HG02973 (cell line): ENCODE results near the gene COA8.

Experiments used
- ATAC-seq: cut with Tn5 transposase; IDR thresholded peaks from one replicate; pipeline ENCODE4 v1.9.1; 2021; ENCODE audit warnings: moderate library complexity; ENCODE audit not compliant: unreplicated experiment

COA8 gene

DNA sequence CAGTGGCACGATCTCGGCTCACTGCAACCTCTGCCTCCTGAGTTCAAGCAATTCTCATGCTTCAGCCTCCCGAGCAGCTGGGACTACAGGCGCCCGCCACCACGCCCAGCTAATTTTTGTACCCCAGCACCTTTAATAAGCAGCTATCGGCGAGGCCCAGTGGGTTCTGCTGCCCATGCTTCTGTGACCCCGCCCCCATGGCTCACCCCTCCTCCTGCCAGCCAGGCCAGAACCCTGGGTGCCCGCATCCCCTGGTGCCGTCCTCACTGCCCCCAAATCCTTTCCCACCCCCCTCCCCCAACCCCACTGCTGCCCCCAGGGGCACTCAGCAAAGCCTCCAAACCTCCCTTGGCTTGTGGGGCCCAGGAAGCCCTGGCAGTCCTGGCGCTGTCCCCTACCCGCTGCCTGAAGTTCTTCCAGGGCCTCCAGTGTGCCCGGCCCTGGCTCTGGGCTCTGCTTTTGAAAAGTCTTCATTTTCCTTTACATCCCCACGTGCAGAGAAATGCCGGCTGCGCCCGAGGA lies 14.8 kb upstream of the COA8 start:
- no peak for ATAC-seq

DNA sequence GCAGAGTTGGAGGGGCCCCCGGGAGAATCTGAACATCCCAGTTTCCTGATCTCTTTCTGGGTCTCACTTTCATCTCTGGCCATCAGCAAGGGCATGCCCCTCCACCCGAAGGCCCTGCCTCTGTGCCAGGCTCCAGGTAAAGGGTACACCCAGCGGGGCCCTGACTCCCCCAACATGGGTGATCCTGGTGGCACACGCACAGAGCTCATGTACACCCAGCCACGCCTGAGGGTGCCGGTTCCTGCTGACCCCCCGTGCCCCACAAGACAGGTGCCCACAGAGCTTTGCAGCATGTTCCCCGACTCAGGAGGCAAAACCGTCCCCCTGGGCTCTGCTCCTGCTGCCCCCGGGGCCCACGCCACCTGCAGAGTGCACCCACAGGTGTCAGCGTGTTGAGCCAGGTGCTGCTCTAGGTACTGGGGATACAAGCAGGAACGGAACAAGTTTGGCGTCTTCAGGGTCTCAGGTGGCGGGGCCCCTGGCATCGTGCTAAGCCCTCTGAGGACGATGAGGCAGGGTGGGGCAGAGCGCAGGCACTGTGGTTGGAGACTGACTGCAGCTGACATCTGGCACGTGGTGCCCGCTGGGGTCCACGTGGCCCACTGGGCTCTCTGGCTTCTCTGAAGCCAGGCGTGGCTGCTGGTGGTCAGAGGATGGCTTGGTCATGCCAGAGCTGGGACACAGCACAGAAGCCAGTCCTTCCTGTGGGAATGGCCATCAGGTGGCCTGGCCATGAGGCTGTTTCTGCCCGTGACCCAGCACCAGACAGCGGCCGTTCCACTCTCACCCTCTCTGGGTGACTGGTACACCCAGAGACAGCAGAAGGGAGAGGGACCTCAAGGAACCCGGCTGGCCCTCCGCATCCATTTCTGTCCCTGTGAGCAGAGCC lies 14.1 kb upstream of the COA8 start:
- no peak for ATAC-seq

DNA sequence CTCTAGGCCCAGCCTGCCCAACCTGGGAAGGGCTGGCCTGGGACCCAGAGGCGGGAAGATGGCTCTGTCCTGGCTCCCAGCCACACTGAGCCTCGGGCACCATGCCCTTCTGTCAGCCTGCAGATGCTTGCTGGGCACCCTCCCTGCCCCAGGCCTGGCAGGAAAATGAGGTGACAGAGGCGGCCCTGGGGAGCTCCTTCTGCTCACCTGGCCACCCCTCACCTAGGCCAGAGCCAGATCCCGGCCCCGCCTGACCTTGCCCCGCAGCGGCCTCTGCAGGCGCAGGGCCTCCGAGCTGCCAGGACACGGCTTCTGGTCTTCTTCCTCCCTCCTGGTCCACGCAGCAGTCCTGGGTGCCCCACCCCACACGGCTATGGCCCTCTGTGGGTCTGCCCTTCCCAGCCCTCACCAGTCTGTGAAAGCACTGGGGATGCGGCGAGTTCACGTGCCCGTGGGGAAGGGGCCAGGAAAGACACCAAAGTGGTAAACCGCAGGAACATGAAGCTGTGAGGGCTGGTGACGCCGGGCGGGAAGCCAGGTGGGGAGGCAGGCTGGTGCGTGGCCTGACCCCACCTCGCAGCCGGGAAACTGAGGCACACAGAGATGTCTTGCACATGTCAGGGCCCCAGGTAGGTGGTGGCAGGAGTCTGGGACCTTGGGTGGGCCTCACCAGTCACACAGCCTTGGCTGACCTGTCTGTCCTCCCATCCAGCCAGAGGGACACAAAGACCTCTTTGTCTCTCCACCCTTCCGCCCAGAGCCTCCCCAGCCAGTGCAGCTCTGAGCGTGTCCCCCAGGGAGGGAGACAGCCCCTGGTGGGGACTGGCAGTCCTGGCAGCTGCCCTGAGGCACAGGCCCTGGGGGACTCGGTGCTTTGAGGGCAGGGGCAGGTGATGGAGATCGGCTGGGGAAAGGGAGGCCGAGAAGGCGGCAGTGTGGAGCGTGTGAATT lies 13.1 kb upstream of the COA8 start:
- ATAC-seq = no peak

DNA sequence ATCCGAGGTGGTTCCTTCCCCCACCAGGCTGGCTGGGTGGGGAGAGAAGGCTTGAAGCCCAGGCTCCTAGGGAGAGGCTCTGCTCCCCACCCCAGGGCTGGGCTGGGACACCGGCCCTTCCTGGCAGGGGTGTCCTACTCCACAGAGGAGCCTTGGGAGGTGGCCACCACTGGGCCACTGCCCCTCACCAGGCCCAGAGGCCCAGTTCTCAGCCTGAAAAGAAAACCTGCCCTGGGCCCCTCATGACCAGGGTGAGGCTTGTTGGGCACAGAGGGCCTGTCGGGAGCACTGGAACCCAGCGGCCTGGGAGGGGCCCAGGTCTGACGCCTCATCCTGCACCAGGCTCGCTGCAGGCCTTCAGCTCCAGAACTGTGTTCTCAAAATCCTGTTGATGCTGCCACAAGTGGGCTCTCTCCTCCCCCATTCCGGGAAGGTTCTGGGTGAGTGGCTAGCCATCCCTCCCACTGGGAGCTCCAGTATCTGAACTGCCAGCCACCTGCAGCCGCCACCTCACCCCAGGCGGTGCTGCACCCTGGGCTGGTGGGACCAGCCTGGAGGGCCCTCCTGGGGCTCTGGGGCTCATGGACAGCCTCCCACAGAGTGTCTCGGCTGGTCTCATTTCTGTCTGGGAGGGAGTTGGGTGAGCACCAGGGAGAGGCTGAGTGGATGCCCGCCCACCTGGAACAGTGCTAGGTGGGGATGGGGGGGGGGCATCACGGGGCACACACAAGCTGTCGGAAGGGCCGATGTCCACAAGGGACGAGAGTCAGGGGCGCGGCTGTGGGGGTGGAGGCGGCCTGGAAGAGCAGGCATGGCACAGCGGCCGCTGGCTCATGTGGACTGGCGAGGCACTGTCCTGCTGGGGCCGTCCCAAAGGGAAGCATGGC lies 12.1 kb upstream of the COA8 start:
- ATAC-seq = no peak

DNA sequence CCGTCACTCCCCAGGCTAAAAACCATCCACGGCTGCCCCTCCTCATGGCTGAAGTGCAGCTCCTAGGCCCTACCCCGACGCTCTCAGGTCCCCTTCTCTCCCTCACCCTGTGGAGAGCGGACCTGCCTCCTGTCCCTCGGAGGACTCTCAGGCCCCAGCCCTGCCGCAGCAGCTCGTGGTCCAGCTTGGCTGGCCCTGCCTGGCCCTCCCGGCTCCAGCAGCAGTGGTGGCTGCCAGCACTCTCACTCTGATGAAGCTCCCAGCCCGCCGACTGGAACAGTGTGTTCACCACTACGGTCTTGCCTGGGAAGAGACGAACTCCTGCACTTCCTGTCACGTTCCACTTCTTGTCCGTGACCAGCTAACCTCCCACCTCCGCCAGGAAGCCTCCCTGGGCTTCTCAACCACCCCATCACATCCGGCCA lies 11.4 kb upstream of the COA8 start:
- ATAC-seq = no peak

DNA sequence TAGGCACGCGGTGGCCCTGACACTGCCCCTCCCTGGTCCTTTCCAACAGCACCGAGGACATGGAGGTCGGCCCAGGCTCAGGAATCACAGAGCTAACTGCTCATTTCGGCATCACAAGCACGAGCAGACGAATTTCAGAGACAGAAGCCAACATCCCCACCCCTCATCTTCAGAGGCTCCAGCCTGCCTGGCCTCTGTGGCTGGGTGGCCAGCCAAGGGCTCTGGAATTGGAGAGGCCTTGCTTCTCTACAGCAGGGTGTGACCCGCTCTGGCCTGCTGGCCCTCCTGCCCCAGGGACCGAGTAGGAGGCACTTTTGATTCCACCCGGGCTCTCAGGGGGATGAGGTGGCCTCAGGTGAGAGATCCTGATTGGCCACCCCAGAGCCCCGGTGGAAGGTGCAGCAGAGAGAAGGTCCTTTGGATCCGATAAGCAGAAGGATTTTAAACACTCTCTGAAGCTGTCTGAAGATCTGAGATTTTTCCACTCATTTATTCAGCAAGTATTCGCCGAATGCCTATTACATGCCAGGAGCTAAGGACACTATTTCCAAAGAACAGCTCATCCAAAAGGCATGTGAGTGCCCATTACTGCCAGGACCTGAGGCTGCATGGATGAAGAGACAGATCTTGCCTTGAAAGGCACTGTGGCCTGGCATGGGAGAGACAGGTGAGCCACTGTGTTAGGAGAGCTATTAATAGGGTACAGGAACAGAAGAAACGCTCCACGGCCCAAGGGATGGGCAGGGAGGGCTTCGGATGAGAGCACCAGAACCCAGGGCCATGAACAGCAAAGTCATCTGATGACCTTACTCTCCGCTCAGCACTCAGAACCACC lies 10.5 kb upstream of the COA8 start:
- no peak for ATAC-seq

DNA sequence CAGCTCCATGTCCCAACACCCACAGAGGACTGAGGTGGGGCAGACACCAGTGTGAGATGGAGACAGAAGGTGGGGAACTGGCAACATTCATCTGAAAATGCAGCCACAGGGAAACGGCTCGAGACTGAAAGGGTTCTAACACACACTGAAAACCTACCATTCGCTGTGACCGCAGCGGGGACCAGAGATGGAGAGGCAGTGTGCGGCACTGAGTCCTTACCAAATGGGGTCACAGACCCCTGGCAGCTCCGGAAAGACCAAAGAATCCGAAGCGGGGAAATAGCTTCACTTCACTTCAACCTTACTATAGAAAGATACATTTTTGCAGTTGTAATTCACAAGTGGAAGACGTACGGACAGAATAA lies 9.9 kb upstream of the COA8 start:
- no peak for ATAC-seq

DNA sequence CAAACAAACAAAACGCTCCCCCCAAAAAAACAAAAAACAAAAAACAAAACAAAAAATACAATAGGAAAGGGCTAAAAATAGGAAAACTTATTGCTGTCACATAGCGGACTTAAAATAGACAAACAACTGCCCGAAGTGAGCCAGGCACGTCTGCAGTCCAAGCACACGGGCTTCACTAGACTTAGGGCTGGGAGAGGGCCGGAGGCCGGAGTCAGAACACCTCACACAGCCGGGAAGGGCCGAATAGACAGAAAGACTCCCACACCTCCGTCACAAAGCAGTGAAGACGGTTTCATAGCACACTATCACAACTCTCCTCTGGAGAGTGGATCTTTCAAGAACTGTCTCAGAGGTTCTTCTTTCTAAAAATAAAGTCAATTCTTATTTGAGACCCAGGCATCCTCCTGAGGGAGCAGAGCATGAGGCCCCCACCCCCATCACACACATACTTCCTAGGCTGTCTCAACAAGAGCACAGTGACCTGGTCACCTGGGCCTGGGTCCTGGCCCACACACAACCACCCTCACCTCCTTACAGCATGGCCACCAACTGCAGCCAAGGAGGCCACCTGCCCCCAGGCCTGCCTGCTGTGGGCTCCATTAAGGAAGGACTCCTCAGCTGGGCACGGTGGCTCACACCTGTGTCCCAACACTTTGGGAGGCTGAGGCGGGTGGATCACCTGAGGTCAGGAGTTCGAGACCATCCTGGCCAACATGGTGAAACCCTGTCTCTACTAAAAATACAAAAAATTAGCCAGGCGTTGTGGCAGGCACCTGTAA lies 7.0 kb upstream of the COA8 start:
- ATAC-seq = no peak

DNA sequence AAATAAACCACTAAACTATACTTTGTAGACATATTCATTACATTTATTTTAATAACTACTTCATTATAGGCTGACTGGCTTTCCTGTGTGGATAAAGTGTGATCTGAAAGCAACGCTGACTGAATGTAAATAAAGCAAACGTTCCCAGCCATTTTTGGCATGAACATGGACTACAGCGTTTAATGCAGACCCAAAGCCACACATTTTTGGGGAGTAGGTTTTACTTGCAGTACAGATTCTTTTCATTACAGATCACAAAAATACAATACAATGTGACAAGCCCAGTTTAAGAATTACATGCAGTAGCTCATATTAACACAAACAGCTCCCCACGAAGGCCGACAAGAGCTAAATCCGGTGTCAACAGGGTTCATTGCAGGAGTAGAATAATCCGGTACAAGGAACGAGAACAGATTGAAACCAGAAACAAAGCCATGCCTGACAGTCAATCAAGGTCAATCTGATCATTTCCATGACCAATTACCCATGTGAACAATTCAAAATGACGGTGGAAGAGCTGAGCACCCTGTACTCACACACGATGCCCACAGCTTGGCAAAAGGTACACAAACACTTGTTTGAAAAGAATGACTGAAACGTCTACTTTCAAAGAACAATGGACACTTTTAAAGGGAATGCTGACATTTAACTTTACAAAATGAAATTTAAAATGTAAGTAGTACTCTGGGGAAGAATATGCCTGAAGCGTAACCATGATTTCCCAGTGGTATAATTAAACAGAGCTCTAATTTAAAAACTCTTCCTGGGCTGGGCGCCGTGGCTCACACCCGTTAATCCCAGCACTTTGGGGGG lies 5.6 kb upstream of the COA8 start:
- no peak for ATAC-seq

DNA sequence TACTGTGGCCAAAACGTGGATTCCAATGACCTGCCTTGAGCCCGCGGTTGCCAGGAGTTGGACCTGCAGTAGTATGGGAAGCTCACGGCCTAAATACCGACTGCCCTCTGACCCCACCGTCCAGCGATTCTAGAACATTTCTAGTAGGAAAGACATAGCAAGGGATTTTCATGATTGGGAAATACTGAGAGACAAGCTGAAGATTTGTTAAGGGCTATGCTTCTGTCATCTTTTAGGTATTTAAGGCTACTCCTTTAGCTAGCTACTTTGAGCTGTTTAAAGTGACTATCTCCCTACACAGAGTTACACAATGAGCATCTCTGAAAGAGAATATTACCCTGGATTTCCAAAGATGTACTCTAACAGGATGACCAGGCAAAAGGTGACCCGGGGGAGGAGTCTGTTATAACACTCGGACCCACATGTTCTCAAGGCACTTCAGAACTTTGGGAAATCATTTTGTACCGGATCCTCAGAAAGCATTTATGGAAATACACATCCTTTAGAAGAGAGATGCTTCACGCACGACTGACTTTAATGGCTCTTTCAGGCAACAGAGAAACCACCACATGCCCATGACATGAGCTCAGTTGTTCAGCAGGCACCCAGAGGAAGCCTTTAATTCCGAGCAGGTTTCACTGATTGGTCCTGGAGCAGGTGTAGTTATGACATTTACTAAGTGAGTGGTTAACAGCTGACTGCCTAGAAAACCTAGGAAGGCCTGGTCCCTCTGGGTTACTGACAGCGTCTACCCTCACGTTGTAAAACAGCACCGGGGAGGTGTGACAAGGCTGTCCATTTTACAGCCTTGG lies 4.5 kb upstream of the COA8 start:
- ATAC-seq = no peak

DNA sequence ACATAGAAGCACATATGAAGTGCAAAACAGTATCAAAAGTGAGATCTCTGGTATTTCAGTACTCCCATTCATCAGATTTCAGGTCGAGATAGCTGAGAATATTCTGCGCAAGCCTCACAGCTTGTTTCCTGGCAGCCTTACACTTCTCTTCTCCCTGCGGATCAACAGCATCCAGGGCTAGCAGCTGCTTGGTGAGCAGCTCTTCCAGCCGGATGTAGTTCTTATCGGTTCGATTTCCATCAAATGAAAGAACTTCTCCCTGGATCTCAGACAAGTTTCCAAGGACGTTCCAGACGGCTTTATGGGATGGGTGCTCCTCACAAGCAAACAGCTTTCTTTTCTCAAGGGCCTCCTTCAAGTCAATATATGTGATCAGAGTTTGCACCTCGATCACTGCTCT lies 3.0 kb upstream of the COA8 start:
- no peak for ATAC-seq

DNA sequence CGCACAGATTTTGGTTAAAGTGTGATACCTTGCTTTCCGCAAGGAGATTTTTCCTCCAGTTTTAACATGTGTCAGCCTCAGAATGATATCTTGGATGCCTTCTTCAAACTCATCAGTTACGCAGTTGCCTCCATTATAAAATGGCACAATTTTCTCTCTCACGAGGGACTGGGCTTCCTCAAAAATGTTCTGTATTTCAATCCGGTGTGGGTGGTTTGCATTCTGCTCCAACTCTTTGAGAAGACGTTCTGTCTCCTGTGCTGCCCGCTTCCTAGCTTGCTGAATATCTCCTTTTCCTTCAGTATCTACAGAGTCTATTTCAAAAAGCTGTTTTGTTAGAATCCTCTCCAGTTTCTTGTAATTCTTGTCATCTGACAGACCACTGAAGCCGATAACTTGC lies 2.1 kb upstream of the COA8 start:
- ATAC-seq = no peak

DNA sequence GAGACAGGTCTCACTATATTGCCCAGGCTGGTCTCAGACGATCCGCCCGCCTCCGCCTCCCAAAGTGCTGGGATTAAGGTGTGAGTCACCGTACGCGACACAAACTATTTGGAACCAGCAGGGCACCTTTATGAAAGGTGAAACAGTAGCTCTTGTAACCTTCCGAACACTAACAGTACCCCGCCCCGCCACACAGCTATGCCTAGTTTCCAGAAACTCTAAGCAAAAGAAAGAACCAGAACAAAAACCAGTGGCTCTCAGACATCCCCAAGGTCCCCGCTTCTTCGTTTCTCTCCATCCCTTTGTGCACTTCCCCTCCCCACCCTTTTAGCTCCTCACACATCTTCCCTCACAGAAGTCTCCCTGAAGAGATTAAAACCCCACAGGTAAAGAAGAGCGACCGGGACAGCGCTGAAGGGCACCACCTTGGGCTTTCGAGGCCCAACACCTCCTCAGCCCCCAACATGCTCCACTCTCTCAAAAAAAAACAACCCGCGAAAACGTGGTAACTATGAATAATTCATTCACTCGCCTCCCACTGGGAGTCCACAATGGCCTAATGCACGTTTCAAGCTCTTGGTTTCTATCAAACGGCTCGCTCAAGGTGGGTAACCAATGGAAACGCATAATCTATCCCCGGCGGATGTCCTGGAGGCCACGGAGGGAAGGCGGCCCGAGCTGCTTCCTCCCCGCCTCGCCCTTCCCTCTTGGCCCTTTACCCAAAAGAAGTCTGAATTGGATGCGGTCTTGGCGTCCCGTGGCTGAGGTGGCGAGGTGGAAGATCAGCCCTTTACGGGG lies 1.2 kb upstream of the COA8 start:
- peak; percentile 23 for ATAC-seq

DNA sequence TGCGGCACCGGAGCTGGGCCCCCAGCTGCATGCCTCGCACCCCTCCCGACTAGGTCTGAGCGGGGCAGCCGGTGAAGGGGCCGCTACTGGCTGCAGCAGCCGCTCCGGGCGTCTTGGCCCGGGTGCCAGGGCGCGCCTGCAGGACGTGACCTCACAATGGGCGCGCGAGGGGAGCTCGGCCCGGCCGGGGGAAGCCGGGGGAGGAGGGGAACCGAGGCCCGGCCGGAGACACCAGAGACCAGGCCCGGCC lies 656 bp upstream of the COA8 start:
- peak; percentile 20 for ATAC-seq

DNA sequence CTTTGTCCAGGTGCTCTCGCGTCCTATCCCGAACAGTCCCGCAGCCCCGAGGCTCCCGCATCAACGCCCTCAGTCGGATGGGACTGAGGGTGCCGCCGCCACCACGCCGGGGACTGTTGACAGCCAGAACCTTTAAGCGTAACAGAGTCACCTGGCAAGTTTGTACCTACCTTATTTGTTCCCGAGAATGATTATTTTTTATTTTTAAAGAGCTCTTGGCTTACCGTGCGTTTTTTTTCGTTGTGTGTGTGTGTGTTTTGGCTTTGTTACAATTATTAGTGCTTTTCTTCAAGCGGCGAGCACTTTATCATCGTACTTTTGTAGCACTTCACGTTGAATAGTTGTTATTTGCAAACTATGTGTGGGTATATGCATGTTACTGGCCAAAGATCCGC lies 463 bp downstream of the COA8 start:
- ATAC-seq = no peak

DNA sequence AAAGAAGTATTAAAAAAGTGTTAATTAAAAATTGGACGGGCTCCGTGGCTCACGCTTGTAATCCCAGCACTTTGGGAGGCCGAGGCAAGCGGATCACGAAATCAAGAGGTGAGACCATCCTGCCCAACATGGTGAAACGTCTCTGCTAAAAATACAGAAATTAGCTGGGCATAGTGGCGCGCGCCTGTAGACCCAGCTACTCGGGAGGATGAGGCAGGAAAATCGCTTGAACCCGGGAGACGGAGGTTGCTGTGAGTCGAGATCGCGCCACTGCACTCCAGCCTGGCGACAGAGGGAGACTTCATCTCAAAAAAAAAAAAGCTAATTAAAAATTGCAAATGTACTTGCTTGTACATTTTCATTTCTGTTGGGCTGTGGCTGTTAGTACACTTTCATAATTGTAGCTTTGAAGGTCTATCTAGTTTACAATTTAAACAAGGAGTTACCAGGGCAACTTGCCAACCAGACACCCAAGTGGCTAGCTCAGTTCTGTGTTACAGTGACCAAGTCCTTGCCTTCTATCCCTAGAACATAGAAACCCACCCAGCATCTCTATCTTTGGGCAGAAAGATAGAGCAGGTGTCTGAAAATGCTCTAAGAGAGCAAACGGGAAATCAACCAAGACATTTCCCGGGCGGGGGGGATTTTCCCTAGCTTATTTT lies 1.2 kb downstream of the COA8 start:
- no peak for ATAC-seq
